Activated naive CD8-positive, alpha-beta T cell treated with anti-CD3 and anti-CD28 coated beads, Interleukin-2, amount 50 U/mL, for 24 hours (primary cell): ENCODE data around the gene AXIN2.
"Not testable (repeated sequence)": the region's sequence is repeated elsewhere in the genome, so short reads cannot be mapped to it uniquely, and the experiment has no call there.

ENCODE experiments used
- ATAC-seq: fragments of 150-1000 bp; cut with Tn5 transposase; one replicate; pipeline ENCODE4 v1.10.0; 2021
- DNase-seq: peaks from one replicate; pipeline ENCODE4 v3.0.0; 2021
- H3K27ac Mint-ChIP-seq: one replicate; pipeline ENCODE4 v1.8.0; 2021; ENCODE audit warnings: mild to moderate bottlenecking, mixed read lengths
- H3K27me3 Mint-ChIP-seq: one replicate; pipeline ENCODE4 v1.8.0; 2021; ENCODE audit warnings: mixed read lengths
- H3K36me3 Mint-ChIP-seq: one replicate; pipeline ENCODE4 v1.8.0; 2021; ENCODE audit warnings: low read depth, mixed read lengths
- H3K4me1 Mint-ChIP-seq: one replicate; pipeline ENCODE4 v1.8.0; 2021; ENCODE audit warnings: mixed read lengths
- H3K4me3 Mint-ChIP-seq: one replicate; pipeline ENCODE4 v1.8.0; 2021; ENCODE audit warnings: mild to moderate bottlenecking, moderate library complexity, mixed read lengths
- H3K9me3 Mint-ChIP-seq: one replicate; pipeline ENCODE4 v1.8.0; 2021; ENCODE audit warnings: mixed read lengths

Gene AXIN2

GRCh38 chr17:65514082-65514481 lies 47.4 kb downstream of the AXIN2 start:
- no peaks in the 10 kb centered on the region for H3K36me3 Mint-ChIP-seq
- ATAC-seq (peak; percentile 68), DNase-seq (no peak)
- peaks cover 4% of the 10 kb centered on the region for H3K9me3 Mint-ChIP-seq
- peak overlapping the region; percentile 47 for H3K27ac Mint-ChIP-seq
- peak overlapping the region; percentile 22 for H3K4me3 Mint-ChIP-seq
- peaks cover 8% of the 10 kb centered on the region for H3K27me3 Mint-ChIP-seq
- H3K4me1 Mint-ChIP-seq: peaks cover 9% of the 10 kb centered on the region

GRCh38 chr17:65511316-65511715 lies 50.1 kb downstream of the AXIN2 start:
- Mint-ChIP-seq H3K9me3 (peaks cover 4% of the 10 kb centered on the region), H3K36me3 (no peaks in the 10 kb centered on the region), H3K4me1 (peaks cover 9% of the 10 kb centered on the region), H3K27me3 (peaks cover 8% of the 10 kb centered on the region), H3K27ac (no peak overlapping the region), H3K4me3 (no peak overlapping the region)
- no peak for ATAC-seq
- no peak for DNase-seq

- H3K4me1 Mint-ChIP-seq: peaks cover 1% of the 10 kb centered on the region
- H3K4me3 Mint-ChIP-seq: no peak overlapping the region
- H3K27me3 Mint-ChIP-seq: peaks cover 4% of the 10 kb centered on the region
- DNase-seq (no peak), ATAC-seq (no peak)
- H3K36me3 Mint-ChIP-seq: no peaks in the 10 kb centered on the region
- peaks cover 4% of the 10 kb centered on the region for H3K9me3 Mint-ChIP-seq
- H3K27ac Mint-ChIP-seq: no peak overlapping the region
Observed at GRCh38 chr17:65509032-65509431, 52.4 kb downstream of the AXIN2 start.

GRCh38 chr17:65504673-65505072 lies 56.8 kb downstream of the AXIN2 start:
- DNase-seq, ATAC-seq, H3K9me3 Mint-ChIP-seq: not testable (repeated sequence)

GRCh38 chr17:65504141-65504540 lies 57.3 kb downstream of the AXIN2 start:
- Mint-ChIP-seq H3K27me3 (peaks cover 4% of the 10 kb centered on the region), H3K9me3 (no peaks in the 10 kb centered on the region), H3K4me3 (no peak overlapping the region), H3K4me1 (no peaks in the 10 kb centered on the region), H3K36me3 (no peaks in the 10 kb centered on the region), H3K27ac (no peak overlapping the region)
- DNase-seq (no peak), ATAC-seq (no peak)

More at GRCh38 chr17:65504673-65505072, 56.8 kb downstream of the AXIN2 start:
- H3K27ac Mint-ChIP-seq, H3K4me1 Mint-ChIP-seq, H3K36me3 Mint-ChIP-seq, H3K4me3 Mint-ChIP-seq, H3K27me3 Mint-ChIP-seq: not testable (repeated sequence)

- Mint-ChIP-seq H3K4me1 (no peaks in the 10 kb centered on the region), H3K36me3 (no peaks in the 10 kb centered on the region), H3K9me3 (no peaks in the 10 kb centered on the region), H3K27ac (no peak overlapping the region), H3K4me3 (no peak overlapping the region), H3K27me3 (peaks cover 4% of the 10 kb centered on the region)
- no peak for ATAC-seq
- no peak for DNase-seq
Observed at GRCh38 chr17:65503557-65503956, 57.9 kb downstream of the AXIN2 start.

- DNase-seq (no peak), ATAC-seq (no peak)
- no peaks in the 10 kb centered on the region for H3K9me3 Mint-ChIP-seq
- H3K27ac Mint-ChIP-seq: no peak overlapping the region
- H3K36me3 Mint-ChIP-seq: no peaks in the 10 kb centered on the region
- H3K27me3 Mint-ChIP-seq: peaks cover 13% of the 10 kb centered on the region
- peaks cover 10% of the 10 kb centered on the region for H3K4me1 Mint-ChIP-seq
- no peak overlapping the region for H3K4me3 Mint-ChIP-seq
Observed at GRCh38 chr17:65498816-65499215, 62.6 kb downstream of the AXIN2 start.

- Mint-ChIP-seq H3K27me3 (peaks cover 13% of the 10 kb centered on the region), H3K4me3 (no peak overlapping the region), H3K36me3 (no peaks in the 10 kb centered on the region), H3K27ac (no peak overlapping the region), H3K9me3 (no peaks in the 10 kb centered on the region), H3K4me1 (peaks cover 10% of the 10 kb centered on the region)
- ATAC-seq (no peak), DNase-seq (no peak)
Observed at GRCh38 chr17:65496801-65497200, 64.6 kb downstream of the AXIN2 start.

GRCh38 chr17:65495122-65496055 lies 66.1 kb downstream of the AXIN2 start:
- Mint-ChIP-seq H3K36me3 (no peaks in the 10 kb centered on the region), H3K27ac (no peak overlapping the region), H3K4me1 (peaks cover 10% of the 10 kb centered on the region), H3K9me3 (no peaks in the 10 kb centered on the region), H3K4me3 (no peak overlapping the region), H3K27me3 (peaks cover 13% of the 10 kb centered on the region)
- DNase-seq (no peak), ATAC-seq (no peak)

- Mint-ChIP-seq H3K4me3 (no peak overlapping the region), H3K4me1 (peaks cover 4% of the 10 kb centered on the region), H3K36me3 (no peaks in the 10 kb centered on the region), H3K9me3 (no peaks in the 10 kb centered on the region), H3K27ac (no peak overlapping the region), H3K27me3 (peaks cover 3% of the 10 kb centered on the region)
- ATAC-seq (no peak), DNase-seq (no peak)
Observed at GRCh38 chr17:65489413-65490155, 71.9 kb downstream of the AXIN2 start.

- H3K4me3 Mint-ChIP-seq: no peak overlapping the region
- H3K27ac Mint-ChIP-seq: no peak overlapping the region
- no peak for ATAC-seq
- no peaks in the 10 kb centered on the region for H3K9me3 Mint-ChIP-seq
- no peaks in the 10 kb centered on the region for H3K36me3 Mint-ChIP-seq
- H3K27me3 Mint-ChIP-seq: peaks cover 3% of the 10 kb centered on the region
- DNase-seq: no peak
- peaks cover 4% of the 10 kb centered on the region for H3K4me1 Mint-ChIP-seq
Observed at GRCh38 chr17:65488665-65489064, 72.8 kb downstream of the AXIN2 start.

GRCh38 chr17:65487990-65488389 lies 73.5 kb downstream of the AXIN2 start:
- DNase-seq (no peak), ATAC-seq (no peak)
- H3K4me3 Mint-ChIP-seq: no peak overlapping the region
- H3K27me3 Mint-ChIP-seq: peaks cover 3% of the 10 kb centered on the region
- no peaks in the 10 kb centered on the region for H3K36me3 Mint-ChIP-seq
- H3K9me3 Mint-ChIP-seq: no peaks in the 10 kb centered on the region
- no peak overlapping the region for H3K27ac Mint-ChIP-seq
- H3K4me1 Mint-ChIP-seq: peaks cover 4% of the 10 kb centered on the region

- H3K9me3 Mint-ChIP-seq: no peaks in the 10 kb centered on the region
- H3K27me3 Mint-ChIP-seq: peaks cover 3% of the 10 kb centered on the region
- H3K36me3 Mint-ChIP-seq: no peaks in the 10 kb centered on the region
- no peak overlapping the region for H3K4me3 Mint-ChIP-seq
- ATAC-seq (peak; percentile 71), DNase-seq (peak; percentile 6)
- H3K27ac Mint-ChIP-seq: no peak overlapping the region
- peaks cover 4% of the 10 kb centered on the region for H3K4me1 Mint-ChIP-seq
Observed at GRCh38 chr17:65487161-65487560, 74.3 kb downstream of the AXIN2 start.

- DNase-seq (no peak), ATAC-seq (no peak)
- H3K27ac Mint-ChIP-seq: no peak overlapping the region
- H3K27me3 Mint-ChIP-seq: peaks cover 3% of the 10 kb centered on the region
- H3K4me3 Mint-ChIP-seq: no peak overlapping the region
- H3K9me3 Mint-ChIP-seq: no peaks in the 10 kb centered on the region
- H3K36me3 Mint-ChIP-seq: no peaks in the 10 kb centered on the region
- peaks cover 4% of the 10 kb centered on the region for H3K4me1 Mint-ChIP-seq
Observed at GRCh38 chr17:65485388-65486299, 75.8 kb downstream of the AXIN2 start.
